ENCODE measurements around the gene CLCF1. TPM values are rescaled to one million over a fixed set of nuclear protein-coding genes. Genes with fewer than 3 reads are reported as not detected.

The CLCF1 gene
- total RNA-seq, 1 donor from 2014 or later, result 0.68 TPM

- H3K4me3 Mint-ChIP-seq, result peak overlapping the region; percentile 47
- DNase-seq (ENCODE audit: low read depth, low spot score), result peak; percentile 69
- peak overlapping the region; percentile 35 for H3K27ac Mint-ChIP-seq (ENCODE audit: unreplicated experiment)
- peaks cover 30% of the 10 kb centered on the region for H3K4me1 Mint-ChIP-seq
- H3K9me3 Mint-ChIP-seq, result no peaks in the 10 kb centered on the region
- TF ChIP-seq CTCF (conservative IDR thresholded peaks at IDR 0.05), result peak; percentile 94
- H3K27me3 Mint-ChIP-seq (ENCODE audit: low read depth), result no peaks in the 10 kb centered on the region
- no peaks in the 10 kb centered on the region for H3K36me3 Mint-ChIP-seq (ENCODE audit: low read depth)
These were observed 16.4 kb downstream of the CLCF1 start for GRCh38 chr11:67356864-67357561.

GRCh38 chr11:67356387-67356863 is 17.0 kb downstream of the CLCF1 start:
- H3K27ac Mint-ChIP-seq (ENCODE audit: unreplicated experiment), result no peak overlapping the region
- no peaks in the 10 kb centered on the region for H3K27me3 Mint-ChIP-seq (ENCODE audit: low read depth)
- H3K36me3 Mint-ChIP-seq (ENCODE audit: low read depth), result no peaks in the 10 kb centered on the region
- DNase-seq (ENCODE audit: low read depth, low spot score), result no peak
- peak overlapping the region; percentile 47 for H3K4me3 Mint-ChIP-seq
- no peak for TF ChIP-seq CTCF (conservative IDR thresholded peaks at IDR 0.05)
- peaks cover 32% of the 10 kb centered on the region for H3K4me1 Mint-ChIP-seq
- H3K9me3 Mint-ChIP-seq, result no peaks in the 10 kb centered on the region

- Mint-ChIP-seq H3K27ac (ENCODE audit: unreplicated experiment) (no peak overlapping the region), H3K4me1 (peaks cover 35% of the 10 kb centered on the region), H3K4me3 (no peak overlapping the region), H3K36me3 (ENCODE audit: low read depth) (no peaks in the 10 kb centered on the region), H3K27me3 (ENCODE audit: low read depth) (no peaks in the 10 kb centered on the region), H3K9me3 (no peaks in the 10 kb centered on the region)
- no peak for DNase-seq (ENCODE audit: low read depth, low spot score)
- TF ChIP-seq CTCF (conservative IDR thresholded peaks at IDR 0.05), result no peak
These were observed 17.5 kb downstream of the CLCF1 start for GRCh38 chr11:67355794-67356386.

- no peaks in the 10 kb centered on the region for H3K9me3 Mint-ChIP-seq
- H3K4me3 Mint-ChIP-seq, result no peak overlapping the region
- no peaks in the 10 kb centered on the region for H3K27me3 Mint-ChIP-seq (ENCODE audit: low read depth)
- TF ChIP-seq CTCF (conservative IDR thresholded peaks at IDR 0.05), result no peak
- H3K36me3 Mint-ChIP-seq (ENCODE audit: low read depth), result no peaks in the 10 kb centered on the region
- H3K27ac Mint-ChIP-seq (ENCODE audit: unreplicated experiment), result no peak overlapping the region
- H3K4me1 Mint-ChIP-seq, result peaks cover 35% of the 10 kb centered on the region
- no peak for DNase-seq (ENCODE audit: low read depth, low spot score)
These were observed 18.2 kb downstream of the CLCF1 start for GRCh38 chr11:67355023-67355793.

GRCh38 chr11:67354075-67355022 is 19.0 kb downstream of the CLCF1 start:
- peaks cover 35% of the 10 kb centered on the region for H3K4me1 Mint-ChIP-seq
- H3K4me3 Mint-ChIP-seq, result peak overlapping the region; percentile 92
- H3K36me3 Mint-ChIP-seq (ENCODE audit: low read depth), result no peaks in the 10 kb centered on the region
- H3K27ac Mint-ChIP-seq (ENCODE audit: unreplicated experiment), result peak overlapping the region; percentile 67
- no peak for DNase-seq (ENCODE audit: low read depth, low spot score)
- H3K27me3 Mint-ChIP-seq (ENCODE audit: low read depth), result no peaks in the 10 kb centered on the region
- no peaks in the 10 kb centered on the region for H3K9me3 Mint-ChIP-seq
- TF ChIP-seq CTCF (conservative IDR thresholded peaks at IDR 0.05), result no peak
